NB4 (cell line): ENCODE data around the gene RPL18.

ENCODE experiments used
- CTCF ChIP-seq: IDR thresholded peaks from one replicate; pipeline ENCODE4 v1.5.1; 2012; ENCODE audit warnings: low read depth, low read length
- POLR2A ChIP-seq: IDR thresholded peaks from 2 replicates; pipeline ENCODE4 v1.6.1; 2011; ENCODE audit warnings: mild to moderate bottlenecking; ENCODE audit not compliant: insufficient read length; ENCODE audit errors: extremely low read depth

GRCh38 chr19:48644355-48644754 lies 25.4 kb upstream of the RPL18 start:
- TF ChIP-seq CTCF (no peak), POLR2A (no peak)
